ENCODE results near the gene UNC13C. TPM values are rescaled to one million over a fixed set of nuclear protein-coding genes. Genes with fewer than 3 reads are reported as not detected.

Gene UNC13C
- total and polyA plus RNA-seq, 2 of the 13 experiments (the other 11 are each of a cell fraction or from before 2014, with no cell fraction given), result 0.04 TPM; not detected in 1

DNA sequence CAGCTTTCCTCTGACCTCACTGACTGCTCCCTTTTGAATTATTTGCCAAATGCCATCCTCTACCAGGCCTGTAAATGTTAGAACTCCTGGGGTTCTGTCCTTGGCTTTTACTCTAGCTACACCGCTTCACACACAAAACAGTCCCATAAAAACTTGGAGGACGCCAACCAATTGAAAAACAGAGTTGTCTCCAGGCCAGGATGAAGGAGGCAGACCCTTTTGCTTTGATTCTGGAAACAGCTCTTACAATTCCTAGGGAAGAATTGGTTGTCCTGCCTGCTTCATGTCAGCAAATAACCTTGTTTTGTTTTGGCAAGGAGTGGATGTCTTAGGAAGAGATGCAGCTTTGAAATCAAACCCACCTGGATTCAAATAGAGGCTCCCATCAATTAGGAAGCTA lies 375.5 kb downstream of the UNC13C start (continued):
- TF ChIP-seq, protein P1, sequence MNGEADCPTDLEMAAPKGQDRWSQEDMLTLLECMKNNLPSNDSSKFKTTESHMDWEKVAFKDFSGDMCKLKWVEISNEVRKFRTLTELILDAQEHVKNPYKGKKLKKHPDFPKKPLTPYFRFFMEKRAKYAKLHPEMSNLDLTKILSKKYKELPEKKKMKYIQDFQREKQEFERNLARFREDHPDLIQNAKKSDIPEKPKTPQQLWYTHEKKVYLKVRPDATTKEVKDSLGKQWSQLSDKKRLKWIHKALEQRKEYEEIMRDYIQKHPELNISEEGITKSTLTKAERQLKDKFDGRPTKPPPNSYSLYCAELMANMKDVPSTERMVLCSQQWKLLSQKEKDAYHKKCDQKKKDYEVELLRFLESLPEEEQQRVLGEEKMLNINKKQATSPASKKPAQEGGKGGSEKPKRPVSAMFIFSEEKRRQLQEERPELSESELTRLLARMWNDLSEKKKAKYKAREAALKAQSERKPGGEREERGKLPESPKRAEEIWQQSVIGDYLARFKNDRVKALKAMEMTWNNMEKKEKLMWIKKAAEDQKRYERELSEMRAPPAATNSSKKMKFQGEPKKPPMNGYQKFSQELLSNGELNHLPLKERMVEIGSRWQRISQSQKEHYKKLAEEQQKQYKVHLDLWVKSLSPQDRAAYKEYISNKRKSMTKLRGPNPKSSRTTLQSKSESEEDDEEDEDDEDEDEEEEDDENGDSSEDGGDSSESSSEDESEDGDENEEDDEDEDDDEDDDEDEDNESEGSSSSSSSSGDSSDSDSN (CRISPR knock-in tag; IDR thresholded peaks at IDR 0.05), result no peak
- no peak for TF ChIP-seq ZBTB10 (CRISPR knock-in tag; IDR thresholded peaks at IDR 0.05; ENCODE audit: borderline replicate concordance)
- no peak for TF ChIP-seq THAP11 (CRISPR knock-in tag; IDR thresholded peaks at IDR 0.05)
- no peak for TF ChIP-seq ATAD3A (CRISPR knock-in tag; IDR thresholded peaks at IDR 0.05)
- TF ChIP-seq ZNF776 (CRISPR knock-in tag; IDR thresholded peaks at IDR 0.05), result no peak

- no peak for FAIRE-seq
- no peak overlapping the region for H3K27ac ChIP-seq (ENCODE audit: extremely low read length, insufficient read depth, low read length)
- H3K79me2 ChIP-seq (ENCODE audit: insufficient read depth, low read length), result no peaks in the 10 kb centered on the region
- no peak overlapping the region for H3K4me2 ChIP-seq (ENCODE audit: low read depth, low read length)
- peaks cover 9% of the 10 kb centered on the region for H3K9me3 ChIP-seq (ENCODE audit: low read length)
- no peak for ATAC-seq
- ChIA-PET CTCF (ENCODE audit: low intra/inter-chr PET ratio, low total read pairs) (no interaction called here), POLR2A (no interaction called here)
- H3K4me1 ChIP-seq (ENCODE audit: insufficient read depth, low read length), result no peaks in the 10 kb centered on the region
- no peaks in the 10 kb centered on the region for H3K27me3 ChIP-seq (ENCODE audit: control insufficient read depth in 1 of 2, insufficient read depth in 2 of 2, low read length in 2 of 2)
- no peaks in the 10 kb centered on the region for H3K36me3 ChIP-seq (replicated peaks in 1 of 2; ENCODE audit: control insufficient read depth in 1 of 2, insufficient read depth in 2 of 2, low read length in 2 of 2)
- WGBS (ENCODE audit: low lambda C conversion rate), result 0% methylated on average over 1 of the region's 1 CpG
- intact Hi-C loops (cut with micrococcal nuclease; ENCODE audit: unreplicated experiment), result no loop called here
- TF ChIP-seq BRD4 (CRISPR knock-in tag; IDR thresholded peaks at IDR 0.05) (no peak), ZNF441 (CRISPR knock-in tag; IDR thresholded peaks at IDR 0.05; ENCODE audit: borderline replicate concordance) (no peak), PAWR (CRISPR knock-in tag; IDR thresholded peaks at IDR 0.05; ENCODE audit: borderline replicate concordance) (no peak)
- in situ Hi-C loops (cut with HindIII; ENCODE audit: extremely low pct_ligation_motif_present, low pct_unique_long_range_greater_than_20kb), result no loop called here
- no TSS peak for BruUV-seq (replicated peaks)
- no peaks in the 10 kb centered on the region for H4K20me1 ChIP-seq (ENCODE audit: insufficient read depth, low read length)
- H3K9ac ChIP-seq (ENCODE audit: insufficient read depth, low read depth, low read length), result no peak overlapping the region
- DNase-seq (ENCODE audit: low spot score), result no peak
- H3K4me3 ChIP-seq (replicated peaks in 1 of 3; ENCODE audit: insufficient read depth in 1 of 3, low read depth in 2 of 3, low read length in 3 of 3), result no peak overlapping the region
- H2AFZ ChIP-seq (ENCODE audit: low read length), result no peak overlapping the region
These were observed 376.1 kb downstream of the UNC13C start for GRCh38 chr15:54354341-54354740.
